Endothelial cell of umbilical vein (primary cell): ENCODE data around the gene ULK1. TPM values are rescaled to one million over a fixed set of nuclear protein-coding genes. Genes with fewer than 3 reads are reported as not detected.

Source experiments
- BruUV-seq: library from RNA; stranded (reverse); fragments of 400-500 nt; replicated peaks from 2 replicates; lab custom pipeline; 2021; lab: Mats Ljungman, UMichigan
- CTCF ChIA-PET: fragments of 300-600, 350-600 bp; sonication (Branson Sonifier 250); formaldehyde crosslinking; loops from one replicate; lab custom pipeline; 2021; ENCODE audit warnings: antibody characterized with exemption, inconsistent platforms; lab: Charles Lee
- POLR2A ChIA-PET: fragments of 300-600, 350-600 bp; sonication (Branson Sonifier 250); formaldehyde crosslinking; loops from one replicate; lab custom pipeline; 2021; ENCODE audit warnings: antibody characterized with exemption, inconsistent platforms; lab: Charles Lee
- DNase-seq: peaks from one replicate; pipeline ENCODE4 v3.0.0-alpha.2; 2011; ENCODE audit warnings: low read depth, low spot score
- FAIRE-seq: peaks from 2 replicates; lab custom pipeline; 2011; peaks lifted over from hg19 to GRCh38; lab: Jason Lieb, UNC
- H2AFZ ChIP-seq: 2 replicates; pipeline ENCODE4 v1.6.0; 2012; ENCODE audit warnings: low read depth, low read length, control low read depth, inconsistent platforms
- H3K27ac ChIP-seq: 2 replicates; pipeline ENCODE4 v1.5.1; 2011; ENCODE audit warnings: low read depth, mild to moderate bottlenecking, control low read depth, low read length, moderate library complexity; ENCODE audit not compliant: insufficient read depth
- H3K27me3 ChIP-seq, 2 experiments: 2 replicates each; pipeline versions ENCODE4 v1.6.0 to v1.6.1; 2011; ENCODE audit warnings: low read length in 2 of 2, mixed read lengths in 1 of 2; ENCODE audit not compliant: control insufficient read depth in 2 of 2, insufficient read depth in 2 of 2
- H3K36me3 ChIP-seq, 2 experiments: 2 replicates in 1 of 2; 3 replicates in 1 of 2; pipeline ENCODE4 v1.5.1; 2011; ENCODE audit warnings: low read length in 2 of 2, mild to moderate bottlenecking in 1 of 2, moderate library complexity in 1 of 2; ENCODE audit not compliant: control insufficient read depth in 2 of 2, insufficient read depth in 2 of 2; ENCODE audit errors: extremely low read depth in 1 of 2
- H3K4me1 ChIP-seq: 3 replicates; pipeline ENCODE4 v1.5.1; 2011; ENCODE audit warnings: mild to moderate bottlenecking, low read length; ENCODE audit not compliant: control insufficient read depth, insufficient read depth; ENCODE audit errors: extremely low read depth
- H3K4me2 ChIP-seq: 2 replicates; pipeline ENCODE4 v1.6.1; 2011; ENCODE audit warnings: low read length, control low read depth, mixed read lengths; ENCODE audit not compliant: insufficient read depth
- H3K4me3 ChIP-seq, 3 experiments: fragments of 200-600 bp in 1 of 3; sonication (generic), shearing (Covaris generic) in 1 of 3; replicated peaks in 1 of 3; 2 replicates each; pipeline ENCODE4 v1.5.1; 2011 to 2016; ENCODE audit warnings: control low read depth in 3 of 3, low read length in 3 of 3, mild to moderate bottlenecking in 2 of 3, inconsistent platforms in 1 of 3, low read depth in 1 of 3, moderate library complexity in 1 of 3; ENCODE audit not compliant: insufficient read depth in 1 of 3
- H3K79me2 ChIP-seq: 2 replicates; pipeline ENCODE4 v1.6.0; 2012; ENCODE audit warnings: low read length, inconsistent platforms; ENCODE audit not compliant: control insufficient read depth, insufficient read depth
- H3K9ac ChIP-seq: replicated peaks from 2 replicates; pipeline ENCODE3; 2011; ENCODE audit warnings: low read length, control low read depth; ENCODE audit not compliant: insufficient read depth; ENCODE audit errors: extremely low read depth
- H3K9me1 ChIP-seq: replicated peaks from 3 replicates; pipeline ENCODE4 v1.6.0; 2011; ENCODE audit warnings: mild to moderate bottlenecking, low read length; ENCODE audit not compliant: control insufficient read depth, insufficient read depth; ENCODE audit errors: extremely low read depth
- H3K9me3 ChIP-seq: replicated peaks from 2 replicates; pipeline ENCODE4 v1.5.1; 2012; ENCODE audit warnings: low read length, inconsistent platforms; ENCODE audit not compliant: control insufficient read depth, insufficient read depth
- H4K20me1 ChIP-seq: replicated peaks from 2 replicates; pipeline ENCODE3; 2011; ENCODE audit warnings: mild to moderate bottlenecking, low read length; ENCODE audit not compliant: control insufficient read depth, insufficient read depth; ENCODE audit errors: extremely low read depth
- CTCF ChIP-seq, 2 donors: IDR thresholded peaks; 1 replicate in 1 of 2; 2 replicates in 1 of 2; pipeline ENCODE4 v1.5.1; 2011; ENCODE audit warnings: low read length in 2 of 2, mild to moderate bottlenecking in 2 of 2, moderate library complexity in 2 of 2, control low read depth in 1 of 2, inconsistent platforms in 1 of 2, low read depth in 1 of 2; ENCODE audit not compliant: insufficient read depth in 1 of 2; ENCODE audit errors: extremely low read depth in 1 of 2
- EZH2 ChIP-seq: IDR thresholded peaks from 2 replicates; pipeline ENCODE4 v1.6.1; 2012; ENCODE audit warnings: borderline replicate concordance, low read depth, mild to moderate bottlenecking, moderate library complexity, low read length, inconsistent platforms; ENCODE audit not compliant: severe bottlenecking
- FOS ChIP-seq: IDR thresholded peaks from 2 replicates; pipeline ENCODE4 v1.6.1; 2011; ENCODE audit warnings: mild to moderate bottlenecking, low read length, moderate library complexity, borderline replicate concordance; ENCODE audit not compliant: insufficient read depth
- GATA2 ChIP-seq: IDR thresholded peaks from 2 replicates; pipeline ENCODE4 v1.7.0; 2011; ENCODE audit warnings: low read depth, mild to moderate bottlenecking, moderate library complexity, mixed read lengths, low read length; ENCODE audit not compliant: insufficient read length, insufficient read depth
- JUN ChIP-seq: IDR thresholded peaks from 2 replicates; pipeline ENCODE4 v1.6.1; 2011; ENCODE audit warnings: borderline replicate concordance, low read depth; ENCODE audit not compliant: insufficient read length, insufficient read depth
- MAX ChIP-seq: IDR thresholded peaks from 2 replicates; pipeline ENCODE4 v1.6.1; 2011; ENCODE audit not compliant: insufficient read depth, insufficient read length
- MYC ChIP-seq: IDR thresholded peaks from one replicate; pipeline ENCODE4 v1.6.1; 2011; ENCODE audit warnings: mild to moderate bottlenecking, low read depth, low read length
- POLR2A ChIP-seq: IDR thresholded peaks from 2 replicates; pipeline ENCODE4 v1.6.1; 2012; ENCODE audit warnings: low read depth, mild to moderate bottlenecking, control low read depth, low read length
- POLR2AphosphoS5 ChIP-seq: IDR thresholded peaks from 2 replicates; pipeline ENCODE4 v1.6.1; 2012; ENCODE audit warnings: low read depth, mild to moderate bottlenecking, control low read depth, low read length, moderate library complexity; ENCODE audit not compliant: insufficient read depth
- dilution Hi-C: fragments of 300-500 bp; cut with MboI; formaldehyde crosslinking; loops from one replicate; pipeline ENCODE4 v1.15.0; 2019; ENCODE audit warnings: low sequenced_read_pairs; ENCODE audit not compliant: extremely low pct_ligation_motif_present
- intact Hi-C: fragments of 100-400 bp; cut with micrococcal nuclease; formaldehyde crosslinking; loops from one replicate; pipeline ENCODE4 v1.10.0; 2022
- polyA plus RNA-seq, 4 experiments: library from polyadenylated mRNA; depleted of rRNA in 3 of 4; stranded (reverse) in 3 of 4; unstranded in 1 of 4; fragments of >200 nt; gene quantifications; 2 replicates each; pipeline versions ENCODE4 v1.2.1 to v1.2.3, GENCODE V29; 2011 to 2012; ENCODE audit warnings: missing spikeins in 1 of 4
- total RNA-seq: library from RNA; stranded (reverse); gene quantifications from 2 replicates; pipeline ENCODE4 v1.2.3, GENCODE V29; 2021

The ULK1 gene
- total and polyA plus RNA-seq, 2 donors (not counting 3 experiments of a cell fraction or from before 2014, with no cell fraction given): 14.4 to 38.2 TPM

DNA sequence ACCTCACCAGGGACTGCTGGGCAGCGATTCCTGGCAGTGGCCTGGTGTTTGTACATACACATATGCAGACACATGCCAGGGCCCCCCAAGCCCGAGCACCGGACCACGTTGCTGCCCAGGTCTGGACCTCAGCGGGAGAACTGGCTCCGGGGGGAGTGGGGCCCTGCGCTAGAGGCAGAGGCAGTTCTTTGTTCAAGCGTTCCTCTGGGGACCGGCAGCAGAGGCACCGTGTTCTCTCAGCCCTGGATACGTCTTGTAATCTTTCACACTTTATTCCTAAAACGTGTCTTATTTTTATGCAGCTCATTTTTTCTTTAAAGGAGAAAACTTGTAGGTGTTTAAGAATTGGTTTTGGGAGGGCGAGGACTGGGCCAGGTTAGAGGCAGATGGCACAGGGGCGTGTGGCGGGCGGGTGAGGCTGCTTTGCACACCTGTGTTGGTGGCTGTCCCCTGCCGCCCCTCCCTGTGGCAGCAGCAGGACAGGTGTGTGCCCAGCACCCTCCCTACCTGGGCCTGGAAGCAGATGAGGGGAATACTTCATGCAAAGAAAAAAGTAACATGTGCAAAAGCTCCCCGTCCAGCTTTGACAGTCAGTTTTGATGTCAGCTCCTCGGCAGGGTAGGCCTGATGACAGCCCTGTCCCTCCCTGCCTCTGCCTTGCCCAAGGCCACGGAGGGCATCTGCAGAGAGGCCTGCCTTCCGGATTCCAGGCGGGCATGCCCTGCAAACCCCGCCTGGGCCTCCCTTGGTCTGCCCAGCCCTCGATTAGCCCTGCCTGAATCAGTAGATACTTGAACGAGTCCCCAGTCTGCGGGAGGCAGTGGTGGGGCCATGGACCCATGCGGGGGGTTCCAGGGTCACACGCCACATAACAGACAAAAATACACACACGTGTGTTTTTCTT, 27.7 kb downstream of the ULK1 start:
- no peak overlapping the region for H3K4me3 ChIP-seq
- H3K9me1 ChIP-seq: no peaks in the 10 kb centered on the region
- no peak overlapping the region for H3K9ac ChIP-seq
- DNase-seq: no peak
- no peak for TF ChIP-seq MAX
- TF ChIP-seq GATA2: no peak
- TF ChIP-seq FOS: no peak
- TF ChIP-seq POLR2A: no peak
- no peak for TF ChIP-seq POLR2AphosphoS5
- no peak for TF ChIP-seq CTCF (IDR thresholded peaks at IDR 0.05; ENCODE audit: extremely low read depth in 1 of 2, insufficient read depth in 1 of 2, low read depth in 1 of 2, low read length in 2 of 2)
- TF ChIP-seq MYC: no peak
- TF ChIP-seq JUN: no peak
- no peak for TF ChIP-seq EZH2
- peaks cover 0 to 25% of the 10 kb centered on the region in 2 experiments for H3K36me3 ChIP-seq
- H2AFZ ChIP-seq: no peak overlapping the region
- no peaks in the 10 kb centered on the region for H3K4me1 ChIP-seq
- no peaks in the 10 kb centered on the region for H4K20me1 ChIP-seq
- ChIA-PET POLR2A (no interaction called here), CTCF (interaction anchor here (1.1 kb wide), 1 partner anchor 8 kb away, joined by 3 read pairs; no protein-coding TSS in a partner anchor)
- H3K27me3 ChIP-seq: no peaks in the 10 kb centered on the region
- H3K4me2 ChIP-seq: no peak overlapping the region
- dilution Hi-C loops (no loop called here), intact Hi-C loops (no loop called here)
- FAIRE-seq: no peak
- H3K79me2 ChIP-seq: no peaks in the 10 kb centered on the region
- no peaks in the 10 kb centered on the region for H3K9me3 ChIP-seq
- TSS peak; percentile 26 for BruUV-seq
- H3K27ac ChIP-seq: no peak overlapping the region
